HepG2 (cell line): ENCODE results near the gene SMAD7. TPM values are rescaled to one million over a fixed set of nuclear protein-coding genes. Genes with fewer than 3 reads are reported as not detected.

Experiments used
- ELF3 ChIP-seq: IDR thresholded peaks from 2 replicates; pipeline ENCODE4 v1.6.1; 2016; ENCODE audit warnings: missing genetic modification reagents, missing compliant biosample characterization
- FOSL2 ChIP-seq: sonication (generic); formaldehyde crosslinking; IDR thresholded peaks from 2 replicates; pipeline ENCODE4 v1.4.0; 2020; ENCODE audit warnings: missing genetic modification reagents
- HMG20B ChIP-seq: conservative IDR thresholded peaks from 2 replicates; pipeline ENCODE4 v1.6.1; 2016; ENCODE audit warnings: missing genetic modification reagents, missing compliant biosample characterization
- PHF5A ChIP-seq: IDR thresholded peaks from one replicate; pipeline ENCODE4 v1.6.1; 2018; ENCODE audit warnings: low read depth, missing genetic modification reagents; ENCODE audit not compliant: unreplicated experiment
- TRIM24 ChIP-seq: sonication (generic); formaldehyde crosslinking; IDR thresholded peaks from 2 replicates; pipeline ENCODE4 v1.8.0; 2022; ENCODE audit warnings: mild to moderate bottlenecking, missing genetic modification reagents
- ZBTB20 ChIP-seq: sonication (generic); formaldehyde crosslinking; IDR thresholded peaks from 2 replicates; pipeline ENCODE4 v1.8.1; 2023; ENCODE audit warnings: missing genetic modification reagents, low read depth, mild to moderate bottlenecking, borderline replicate concordance
- ZFP82 ChIP-seq: sonication (generic); formaldehyde crosslinking; IDR thresholded peaks from 2 replicates; pipeline ENCODE4 v1.5.1; 2020; ENCODE audit warnings: mild to moderate bottlenecking, missing genetic modification reagents, borderline replicate concordance
- ZNF839 ChIP-seq: sonication (generic); formaldehyde crosslinking; IDR thresholded peaks from 2 replicates; pipeline ENCODE4 v1.4.0; 2020; ENCODE audit warnings: missing genetic modification reagents, mild to moderate bottlenecking, borderline replicate concordance
- polyA plus RNA-seq, 8 experiments: library from polyadenylated mRNA; depleted of rRNA in 3 of 8; stranded (reverse) in 7 of 8; unstranded in 1 of 8; fragments of >200 nt; fragmentation: Illumina TruSeq in 4 of 8; extraction: Trizol in 4 of 8; gene quantifications; 2 replicates each; pipeline versions ENCODE4 v1.2.1 to v1.2.3, GENCODE V29; 2011 to 2016; ENCODE audit warnings: low read depth in 4 of 8, missing spikeins in 1 of 8, mixed read lengths in 1 of 8; ENCODE audit not compliant: insufficient read depth in 1 of 8
- total RNA-seq, 5 experiments: library from RNA; depleted of rRNA; stranded (reverse); fragments of >200 nt; fragmentation: Illumina TruSeq; extraction: Trizol; gene quantifications; 2 replicates each; pipeline ENCODE4 v1.2.3, GENCODE V29; 2016; ENCODE audit warnings: low read depth in 1 of 5
- TF ChIP-seq, protein P1 (sequence below), 2 experiments: fragments of 450-650 bp in 1 of 2; sonication (generic) in 1 of 2; formaldehyde crosslinking in 1 of 2; IDR thresholded peaks; 2 replicates each; pipeline versions ENCODE4 v1.6.1 to v1.8.0; 2016 to 2022; ENCODE audit warnings: antibody characterized with exemption in 1 of 2, mild to moderate bottlenecking in 1 of 2, missing genetic modification reagents in 1 of 2
- TF ChIP-seq, protein P2 (sequence below): sonication (generic); formaldehyde crosslinking; IDR thresholded peaks from 2 replicates; pipeline ENCODE4 v1.4.0; 2020; ENCODE audit warnings: missing genetic modification reagents
- TF ChIP-seq, protein P3 (sequence below): sonication (generic); formaldehyde crosslinking; IDR thresholded peaks from 2 replicates; pipeline ENCODE4 v1.4.0; 2020; ENCODE audit warnings: missing genetic modification reagents

SMAD7 gene
- total and polyA plus RNA-seq, 2 of the 13 experiments (the other 11 are each of a cell fraction or from before 2014, with no cell fraction given) = 17.4 to 24.7 TPM

DNA sequence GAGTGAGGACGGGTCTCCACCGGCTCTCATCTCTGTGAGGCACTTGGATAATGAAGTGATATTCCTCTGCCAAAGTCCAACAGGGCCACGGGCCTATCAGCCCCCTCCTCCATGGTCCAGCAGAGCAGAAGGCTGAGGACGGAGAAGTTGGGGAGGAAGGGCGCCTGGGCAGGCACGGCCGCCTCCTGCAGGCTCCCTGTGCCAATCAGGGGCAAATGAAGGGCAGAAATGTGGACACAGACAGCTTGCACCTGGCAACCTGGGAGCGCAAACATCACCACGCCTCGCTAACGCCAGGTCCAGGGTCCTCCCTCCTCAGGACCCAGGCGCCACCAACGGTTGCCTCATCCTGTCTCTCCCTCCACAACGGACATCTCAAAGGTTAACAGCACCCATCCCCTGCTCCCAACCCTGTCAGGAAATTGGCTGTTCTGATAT, 24.3 kb downstream of the SMAD7 start (continued):
- TF ChIP-seq, protein P1, sequence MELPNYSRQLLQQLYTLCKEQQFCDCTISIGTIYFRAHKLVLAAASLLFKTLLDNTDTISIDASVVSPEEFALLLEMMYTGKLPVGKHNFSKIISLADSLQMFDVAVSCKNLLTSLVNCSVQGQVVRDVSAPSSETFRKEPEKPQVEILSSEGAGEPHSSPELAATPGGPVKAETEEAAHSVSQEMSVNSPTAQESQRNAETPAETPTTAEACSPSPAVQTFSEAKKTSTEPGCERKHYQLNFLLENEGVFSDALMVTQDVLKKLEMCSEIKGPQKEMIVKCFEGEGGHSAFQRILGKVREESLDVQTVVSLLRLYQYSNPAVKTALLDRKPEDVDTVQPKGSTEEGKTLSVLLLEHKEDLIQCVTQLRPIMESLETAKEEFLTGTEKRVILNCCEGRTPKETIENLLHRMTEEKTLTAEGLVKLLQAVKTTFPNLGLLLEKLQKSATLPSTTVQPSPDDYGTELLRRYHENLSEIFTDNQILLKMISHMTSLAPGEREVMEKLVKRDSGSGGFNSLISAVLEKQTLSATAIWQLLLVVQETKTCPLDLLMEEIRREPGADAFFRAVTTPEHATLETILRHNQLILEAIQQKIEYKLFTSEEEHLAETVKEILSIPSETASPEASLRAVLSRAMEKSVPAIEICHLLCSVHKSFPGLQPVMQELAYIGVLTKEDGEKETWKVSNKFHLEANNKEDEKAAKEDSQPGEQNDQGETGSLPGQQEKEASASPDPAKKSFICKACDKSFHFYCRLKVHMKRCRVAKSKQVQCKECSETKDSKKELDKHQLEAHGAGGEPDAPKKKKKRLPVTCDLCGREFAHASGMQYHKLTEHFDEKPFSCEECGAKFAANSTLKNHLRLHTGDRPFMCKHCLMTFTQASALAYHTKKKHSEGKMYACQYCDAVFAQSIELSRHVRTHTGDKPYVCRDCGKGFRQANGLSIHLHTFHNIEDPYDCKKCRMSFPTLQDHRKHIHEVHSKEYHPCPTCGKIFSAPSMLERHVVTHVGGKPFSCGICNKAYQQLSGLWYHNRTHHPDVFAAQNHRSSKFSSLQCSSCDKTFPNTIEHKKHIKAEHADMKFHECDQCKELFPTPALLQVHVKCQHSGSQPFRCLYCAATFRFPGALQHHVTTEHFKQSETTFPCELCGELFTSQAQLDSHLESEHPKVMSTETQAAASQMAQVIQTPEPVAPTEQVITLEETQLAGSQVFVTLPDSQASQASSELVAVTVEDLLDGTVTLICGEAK (IDR thresholded peaks at IDR 0.05) = no peak
- TF ChIP-seq, protein P1 (CRISPR knock-in tag; IDR thresholded peaks at IDR 0.05) = 0 out of 2 replicates have a peak, but pooled peaks have one; percentile 28
- no peak for TF ChIP-seq TRIM24 (CRISPR knock-in tag)
- TF ChIP-seq, protein P2, sequence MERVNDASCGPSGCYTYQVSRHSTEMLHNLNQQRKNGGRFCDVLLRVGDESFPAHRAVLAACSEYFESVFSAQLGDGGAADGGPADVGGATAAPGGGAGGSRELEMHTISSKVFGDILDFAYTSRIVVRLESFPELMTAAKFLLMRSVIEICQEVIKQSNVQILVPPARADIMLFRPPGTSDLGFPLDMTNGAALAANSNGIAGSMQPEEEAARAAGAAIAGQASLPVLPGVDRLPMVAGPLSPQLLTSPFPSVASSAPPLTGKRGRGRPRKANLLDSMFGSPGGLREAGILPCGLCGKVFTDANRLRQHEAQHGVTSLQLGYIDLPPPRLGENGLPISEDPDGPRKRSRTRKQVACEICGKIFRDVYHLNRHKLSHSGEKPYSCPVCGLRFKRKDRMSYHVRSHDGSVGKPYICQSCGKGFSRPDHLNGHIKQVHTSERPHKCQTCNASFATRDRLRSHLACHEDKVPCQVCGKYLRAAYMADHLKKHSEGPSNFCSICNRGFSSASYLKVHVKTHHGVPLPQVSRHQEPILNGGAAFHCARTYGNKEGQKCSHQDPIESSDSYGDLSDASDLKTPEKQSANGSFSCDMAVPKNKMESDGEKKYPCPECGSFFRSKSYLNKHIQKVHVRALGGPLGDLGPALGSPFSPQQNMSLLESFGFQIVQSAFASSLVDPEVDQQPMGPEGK (CRISPR knock-in tag) = peak; percentile 72
- no peak for TF ChIP-seq ZNF839 (CRISPR knock-in tag)
- TF ChIP-seq ZBTB20 (CRISPR knock-in tag) = 0 out of 2 replicates have a peak, but pooled peaks have one; percentile 32
- TF ChIP-seq PHF5A = no peak
- peak; percentile 44; the same call in 1 of the 2 replicates for TF ChIP-seq FOSL2
- no peak for TF ChIP-seq ZFP82 (CRISPR knock-in tag)
- TF ChIP-seq HMG20B = no peak
- TF ChIP-seq, protein P3, sequence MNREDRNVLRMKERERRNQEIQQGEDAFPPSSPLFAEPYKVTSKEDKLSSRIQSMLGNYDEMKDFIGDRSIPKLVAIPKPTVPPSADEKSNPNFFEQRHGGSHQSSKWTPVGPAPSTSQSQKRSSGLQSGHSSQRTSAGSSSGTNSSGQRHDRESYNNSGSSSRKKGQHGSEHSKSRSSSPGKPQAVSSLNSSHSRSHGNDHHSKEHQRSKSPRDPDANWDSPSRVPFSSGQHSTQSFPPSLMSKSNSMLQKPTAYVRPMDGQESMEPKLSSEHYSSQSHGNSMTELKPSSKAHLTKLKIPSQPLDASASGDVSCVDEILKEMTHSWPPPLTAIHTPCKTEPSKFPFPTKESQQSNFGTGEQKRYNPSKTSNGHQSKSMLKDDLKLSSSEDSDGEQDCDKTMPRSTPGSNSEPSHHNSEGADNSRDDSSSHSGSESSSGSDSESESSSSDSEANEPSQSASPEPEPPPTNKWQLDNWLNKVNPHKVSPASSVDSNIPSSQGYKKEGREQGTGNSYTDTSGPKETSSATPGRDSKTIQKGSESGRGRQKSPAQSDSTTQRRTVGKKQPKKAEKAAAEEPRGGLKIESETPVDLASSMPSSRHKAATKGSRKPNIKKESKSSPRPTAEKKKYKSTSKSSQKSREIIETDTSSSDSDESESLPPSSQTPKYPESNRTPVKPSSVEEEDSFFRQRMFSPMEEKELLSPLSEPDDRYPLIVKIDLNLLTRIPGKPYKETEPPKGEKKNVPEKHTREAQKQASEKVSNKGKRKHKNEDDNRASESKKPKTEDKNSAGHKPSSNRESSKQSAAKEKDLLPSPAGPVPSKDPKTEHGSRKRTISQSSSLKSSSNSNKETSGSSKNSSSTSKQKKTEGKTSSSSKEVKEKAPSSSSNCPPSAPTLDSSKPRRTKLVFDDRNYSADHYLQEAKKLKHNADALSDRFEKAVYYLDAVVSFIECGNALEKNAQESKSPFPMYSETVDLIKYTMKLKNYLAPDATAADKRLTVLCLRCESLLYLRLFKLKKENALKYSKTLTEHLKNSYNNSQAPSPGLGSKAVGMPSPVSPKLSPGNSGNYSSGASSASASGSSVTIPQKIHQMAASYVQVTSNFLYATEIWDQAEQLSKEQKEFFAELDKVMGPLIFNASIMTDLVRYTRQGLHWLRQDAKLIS (CRISPR knock-in tag) = no peak
- TF ChIP-seq ELF3 (CRISPR knock-in tag) = no peak
